K562 (cell line): ENCODE results near the gene DTYMK. TPM values are rescaled to one million over a fixed set of nuclear protein-coding genes. Genes with fewer than 3 reads are reported as not detected.

Experiments used
- ATAC-seq: fragments of 200-7000 bp; cut with Tn5 transposase; 3 replicates; pipeline ENCODE4 v1.9.1; 2020; ENCODE audit warnings: moderate library complexity
- BruUV-seq: library from RNA; stranded (reverse); fragments of 400-500 nt; replicated peaks from 2 replicates; lab custom pipeline; 2021; lab: Mats Ljungman, UMichigan
- CTCF ChIA-PET: fragments of 300-600 bp; formaldehyde crosslinking; extraction: SDS; loops from one replicate; lab custom pipeline; 2021; ENCODE audit warnings: low intra/inter-chr PET ratio; lab: Yijun Ruan, JAX
- POLR2A ChIA-PET: fragments of 300-600, 350-650 bp; sonication (Branson Sonifier 250); formaldehyde crosslinking; extraction: SDS; loops from one replicate; lab custom pipeline; 2021; ENCODE audit warnings: antibody characterized with exemption, inconsistent platforms; lab: Yijun Ruan, JAX
- DNase-seq, 4 experiments: peaks; one replicate each; pipeline versions ENCODE4 v3.0.0 to v3.0.0-alpha.2; 2011 to 2018; ENCODE audit warnings: low spot score in 3 of 4, mixed read lengths in 3 of 4; ENCODE audit errors: extremely low read depth in 1 of 4
- FAIRE-seq: peaks from 2 replicates; lab custom pipeline; 2011; peaks lifted over from hg19 to GRCh38; lab: Jason Lieb, UNC
- H2AFZ ChIP-seq: 2 replicates; pipeline ENCODE4 v1.6.0; 2011; ENCODE audit warnings: low read depth, low read length, control low read depth, inconsistent platforms
- H3K27ac ChIP-seq: fragments of 200-600 bp; 3 replicates; pipeline ENCODE4 v1.8.0; 2011; ENCODE audit warnings: low read depth, mild to moderate bottlenecking, control low read depth, inconsistent platforms, low read length, moderate library complexity, mixed read lengths; ENCODE audit errors: extremely low read depth
- H3K27me3 ChIP-seq, 2 experiments: fragments of 300-600 bp in 1 of 2; 2 replicates in 1 of 2; 3 replicates in 1 of 2; pipeline versions ENCODE4 v1.6.0 to v1.8.0; 2011; ENCODE audit warnings: inconsistent platforms in 2 of 2, low read length in 2 of 2, mild to moderate bottlenecking in 1 of 2, mixed read lengths in 1 of 2, moderate library complexity in 1 of 2; ENCODE audit not compliant: control insufficient read depth in 2 of 2, insufficient read depth in 2 of 2
- H3K36me3 ChIP-seq: fragments of 300-600 bp; 3 replicates; pipeline ENCODE4 v1.8.0; 2011; ENCODE audit warnings: mild to moderate bottlenecking, low read length, inconsistent platforms; ENCODE audit not compliant: control insufficient read depth, insufficient read depth
- H3K4me1 ChIP-seq, 2 experiments: fragments of 200-600 bp in 1 of 2; replicated peaks in 1 of 2; 2 replicates in 1 of 2; 3 replicates in 1 of 2; pipeline versions ENCODE4 v1.5.1 to v1.8.0; 2011; ENCODE audit warnings: inconsistent platforms in 2 of 2, low read length in 2 of 2, mild to moderate bottlenecking in 1 of 2, mixed read lengths in 1 of 2, moderate library complexity in 1 of 2; ENCODE audit not compliant: control insufficient read depth in 2 of 2, insufficient read depth in 2 of 2
- H3K4me2 ChIP-seq: 2 replicates; pipeline ENCODE4 v1.6.1; 2011; ENCODE audit warnings: low read length, control low read depth, inconsistent platforms, mixed read lengths; ENCODE audit not compliant: insufficient read depth
- H3K4me3 ChIP-seq: fragments of 200-600 bp; sonication (generic), shearing (Covaris generic); 2 replicates; pipeline ENCODE4 v1.5.1; 2016; ENCODE audit warnings: control low read depth, inconsistent platforms
- H3K79me2 ChIP-seq: fragments of 200-600 bp; 3 replicates; pipeline ENCODE4 v1.8.0; 2011; ENCODE audit warnings: low read length, inconsistent platforms; ENCODE audit not compliant: control insufficient read depth, insufficient read depth
- H3K9ac ChIP-seq, 2 experiments: 2 replicates each; pipeline versions ENCODE4 v1.6.0 to v1.6.1; 2011; ENCODE audit warnings: low read depth in 2 of 2, low read length in 2 of 2, control low read depth in 1 of 2, inconsistent platforms in 1 of 2, mild to moderate bottlenecking in 1 of 2, mixed read lengths in 1 of 2; ENCODE audit not compliant: insufficient read depth in 1 of 2
- H3K9me1 ChIP-seq: one replicate; pipeline ENCODE4 v1.6.0; 2011; ENCODE audit warnings: inconsistent platforms, mild to moderate bottlenecking, low read length, moderate library complexity; ENCODE audit not compliant: control insufficient read depth, insufficient read depth
- H3K9me3 ChIP-seq: replicated peaks from 2 replicates; pipeline ENCODE4 v1.5.1; 2011; ENCODE audit warnings: low read depth, low read length, inconsistent platforms; ENCODE audit not compliant: control insufficient read depth, insufficient read depth
- H4K20me1 ChIP-seq: replicated peaks from 2 replicates; pipeline ENCODE4 v1.6.1; 2011; ENCODE audit warnings: low read length, inconsistent platforms, mixed read lengths; ENCODE audit not compliant: control insufficient read depth, insufficient read depth
- CBFA2T2 ChIP-seq: fragments of 450-650 bp; conservative IDR thresholded peaks from 2 replicates; pipeline ENCODE4 v1.6.1; 2017; ENCODE audit warnings: mild to moderate bottlenecking
- CBX5 ChIP-seq: IDR thresholded peaks from 2 replicates; pipeline ENCODE4 v1.6.1; 2014; ENCODE audit warnings: low read depth, borderline replicate concordance
- CREB3L1 ChIP-seq: fragments of 450-650 bp; IDR thresholded peaks from 2 replicates; pipeline ENCODE4 v1.6.1; 2014; ENCODE audit warnings: low read depth, mild to moderate bottlenecking, moderate library complexity, borderline replicate concordance
- E2F6 ChIP-seq, 2 experiments: IDR thresholded peaks; 2 replicates each; pipeline ENCODE4 v1.6.1; 2011; ENCODE audit warnings: borderline replicate concordance in 1 of 2, control low read depth in 1 of 2, low read depth in 1 of 2, low read length in 1 of 2, mild to moderate bottlenecking in 1 of 2, mixed read lengths in 1 of 2, moderate library complexity in 1 of 2; ENCODE audit not compliant: insufficient read depth in 1 of 2, insufficient read length in 1 of 2, poor library complexity in 1 of 2, severe bottlenecking in 1 of 2; ENCODE audit errors: extremely low read depth in 1 of 2
- FOXJ3 ChIP-seq: sonication (generic); formaldehyde crosslinking; IDR thresholded peaks from 2 replicates; pipeline ENCODE4 v1.4.0; 2020; ENCODE audit warnings: mild to moderate bottlenecking, missing genetic modification reagents
- HNRNPH1 ChIP-seq: fragments of 200-400 bp; formaldehyde crosslinking; optimal IDR thresholded peaks from 2 replicates; pipeline ENCODE3; 2017; ENCODE audit warnings: low read depth, mild to moderate bottlenecking, low read length, moderate library complexity
- KDM1A ChIP-seq, 2 experiments: fragments of 450-650 bp; IDR thresholded peaks; 2 replicates each; pipeline ENCODE4 v1.6.1; 2016; ENCODE audit warnings: mild to moderate bottlenecking in 2 of 2
- MLLT1 ChIP-seq, 2 experiments: fragments of 450-650 bp; IDR thresholded peaks; 2 replicates each; pipeline ENCODE4 v1.6.1; 2016
- NCOA6 ChIP-seq: fragments of 450-650 bp; IDR thresholded peaks from 2 replicates; pipeline ENCODE4 v1.6.1; 2017; ENCODE audit warnings: mild to moderate bottlenecking
- NFRKB ChIP-seq: fragments of 450-650 bp; IDR thresholded peaks from 2 replicates; pipeline ENCODE4 v1.6.1; 2016; ENCODE audit warnings: low read depth
- NFXL1 ChIP-seq: fragments of 450-650 bp; formaldehyde crosslinking; IDR thresholded peaks from 2 replicates; pipeline ENCODE4 v1.4.0; 2021; ENCODE audit warnings: mild to moderate bottlenecking
- RNF2 ChIP-seq: sonication (generic); IDR thresholded peaks from 2 replicates; pipeline ENCODE4 v1.6.1; 2016
- SMARCA4 ChIP-seq: fragments of 450-650 bp; IDR thresholded peaks from 2 replicates; pipeline ENCODE4 v1.6.1; 2016
- TGIF2 ChIP-seq: sonication (generic); formaldehyde crosslinking; IDR thresholded peaks from 2 replicates; pipeline ENCODE4 v1.8.1; 2022; ENCODE audit warnings: mild to moderate bottlenecking, missing genetic modification reagents, moderate library complexity
- ZC3H4 ChIP-seq: sonication (generic); formaldehyde crosslinking; IDR thresholded peaks from 2 replicates; pipeline ENCODE4 v1.9.0; 2021; ENCODE audit warnings: missing genetic modification reagents, borderline replicate concordance
- ZNF140 ChIP-seq: fragments of 250-450 bp; sonication (Bioruptor Pico); IDR thresholded peaks from 2 replicates; pipeline ENCODE4 v1.8.0; 2021; ENCODE audit warnings: moderate library complexity, mild to moderate bottlenecking, inconsistent platforms
- ZNF347 ChIP-seq: fragments of 450-650 bp; formaldehyde crosslinking; IDR thresholded peaks from 2 replicates; pipeline ENCODE4 v1.4.0; 2020; ENCODE audit warnings: low read depth, mild to moderate bottlenecking, moderate library complexity
- ZNF583 ChIP-seq: fragments of 250-450 bp; sonication (Bioruptor Pico); IDR thresholded peaks from 2 replicates; pipeline ENCODE4 v1.4.0; 2020
- WGBS: fragments of 100-300 bp; shearing (Covaris generic); methylation state at CpG from one replicate; pipeline ENCODE4 v1.1.6; 2016; ENCODE audit warnings: low coverage, mixed read lengths; ENCODE audit not compliant: insufficient coverage; ENCODE audit errors: missing lambda C conversion rate; 5-methylcytosine and 5-hydroxymethylcytosine counted together
- in situ Hi-C: fragments of 300-500 bp; cut with MboI; formaldehyde crosslinking; loops from 4 replicates; pipeline ENCODE4 v1.15.0; 2018; ENCODE audit warnings: inconsistent platforms, mixed read lengths
- intact Hi-C: fragments of 100-400 bp; cut with micrococcal nuclease; formaldehyde crosslinking; loops from 2 replicates; pipeline ENCODE4 v1.14.2; 2022
- polyA plus RNA-seq, 8 experiments: library from polyadenylated mRNA; depleted of rRNA in 4 of 8; stranded (reverse) in 5 of 8; unstranded in 3 of 8; fragments of >200 nt; fragmentation: Nextera tagmentation in 2 of 8; fragmentation: Illumina TruSeq in 1 of 8; extraction: Ambion mirVana in 2 of 8; extraction: Trizol in 1 of 8; gene quantifications; 2 replicates each; pipeline versions ENCODE4 v1.2.1 to v1.2.3, GENCODE V29; 2011 to 2014; ENCODE audit warnings: inconsistent platforms in 1 of 8, missing spikeins in 1 of 8
- total RNA-seq, 7 experiments: library from RNA; depleted of rRNA in 6 of 7; stranded (reverse); fragments of >200 nt in 6 of 7; fragmentation: Illumina TruSeq in 2 of 7; extraction: Trizol in 2 of 7; gene quantifications; 2 replicates each; pipeline versions ENCODE4 v1.2.1 to v1.2.3, GENCODE V29; 2011 to 2021; ENCODE audit warnings: low replicate concordance in 1 of 7
- TF ChIP-seq, protein P1 (sequence below): fragments of 250-450 bp; sonication (Bioruptor Pico); IDR thresholded peaks from 2 replicates; pipeline ENCODE4 v1.5.0; 2021

Gene DTYMK
- total and polyA plus RNA-seq, 9 of the 15 experiments (the other 6 are each of a cell fraction or from before 2014, with no cell fraction given): 8.2 to 85.0 (median 47.9) TPM

DNA sequence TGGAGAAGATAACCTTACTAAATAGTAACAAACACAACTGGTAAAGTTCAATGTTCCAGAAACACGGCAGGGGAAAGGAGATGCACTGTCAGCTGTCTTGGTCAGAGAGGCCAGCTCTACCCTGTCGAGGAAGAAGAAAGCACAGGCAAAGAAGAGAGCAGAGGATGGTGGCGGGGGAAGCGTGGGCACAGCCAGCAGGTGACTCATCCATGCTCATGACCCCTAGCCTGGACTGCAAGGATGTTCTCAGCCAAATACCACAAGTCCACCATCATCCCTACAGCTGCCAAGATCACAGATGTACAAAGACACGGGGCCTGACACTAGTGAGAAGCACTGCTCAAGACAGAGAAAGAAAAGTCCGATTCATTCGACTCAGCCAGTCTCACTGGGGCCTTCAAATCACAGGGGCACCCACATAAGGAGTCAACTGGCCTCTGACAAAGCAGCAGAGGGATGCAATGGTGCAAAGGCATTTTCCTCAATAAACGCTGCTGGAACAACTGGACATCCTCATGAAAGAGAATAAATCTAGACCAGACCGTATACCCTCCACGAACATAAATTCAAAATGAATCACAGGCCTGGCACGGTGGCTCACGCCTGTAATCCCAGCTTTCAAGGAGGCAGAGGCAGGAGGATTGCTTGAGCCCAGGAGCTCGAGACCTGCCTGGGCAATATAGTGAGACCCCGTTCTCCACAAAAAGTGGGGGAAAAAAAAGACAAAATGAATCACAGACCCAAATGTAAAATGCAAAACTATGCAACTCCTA, 5.6 kb downstream of the DTYMK start:
- in situ Hi-C loops (no loop called here), intact Hi-C loops (no loop called here)
- POLR2A ChIA-PET: interaction anchor here (0.6 kb wide), 1 partner anchor 187 kb away, joined by 4 read pairs; no protein-coding TSS in a partner anchor
- Histone ChIP-seq H3K9me1 (no peaks in the 10 kb centered on the region), H3K4me1 (peaks cover 4 to 11% of the 10 kb centered on the region in 2 experiments; a peak in 4 of 5 replicates), H2AFZ (no peak overlapping the region), H3K4me3 (no peak overlapping the region), H3K79me2 (peaks cover 24% of the 10 kb centered on the region), H3K36me3 (peaks cover 92% of the 10 kb centered on the region), H4K20me1 (no peaks in the 10 kb centered on the region), H3K4me2 (no peak overlapping the region), H3K27me3 (no peaks in the 10 kb centered on the region), H3K9me3 (no peaks in the 10 kb centered on the region), H3K9ac (no peak overlapping the region), H3K27ac (no peak overlapping the region)
- CTCF ChIA-PET: no interaction called here
- DNase-seq: no peak
- 96% methylated on average over 12 of the region's 14 CpGs for WGBS
- no peak for FAIRE-seq
- no peak for ATAC-seq
- no TSS peak for BruUV-seq
- TF ChIP-seq SMARCA4 (no peak), CBX5 (no peak), ZNF347 (CRISPR knock-in tag) (no peak), CREB3L1 (no peak), RNF2 (no peak), FOXJ3 (CRISPR knock-in tag) (no peak), NCOA6 (no peak), MLLT1 (IDR thresholded peaks at IDR 0.05) (no peak), NFXL1 (CRISPR knock-in tag) (no peak), ZNF140 (no peak), NFRKB (no peak), ZNF583 (no peak), ZC3H4 (CRISPR knock-in tag) (no peak), TGIF2 (CRISPR knock-in tag) (no peak), CBFA2T2 (no peak), E2F6 (IDR thresholded peaks at IDR 0.05; ENCODE audit: borderline replicate concordance in 1 of 2, extremely low read depth in 1 of 2, insufficient read depth in 1 of 2, insufficient read length in 1 of 2, low read depth in 1 of 2, low read length in 1 of 2, poor library complexity in 1 of 2, severe bottlenecking in 1 of 2) (no peak), HNRNPH1 (no peak), KDM1A (IDR thresholded peaks at IDR 0.05) (no peak)
- TF ChIP-seq, protein P1, sequence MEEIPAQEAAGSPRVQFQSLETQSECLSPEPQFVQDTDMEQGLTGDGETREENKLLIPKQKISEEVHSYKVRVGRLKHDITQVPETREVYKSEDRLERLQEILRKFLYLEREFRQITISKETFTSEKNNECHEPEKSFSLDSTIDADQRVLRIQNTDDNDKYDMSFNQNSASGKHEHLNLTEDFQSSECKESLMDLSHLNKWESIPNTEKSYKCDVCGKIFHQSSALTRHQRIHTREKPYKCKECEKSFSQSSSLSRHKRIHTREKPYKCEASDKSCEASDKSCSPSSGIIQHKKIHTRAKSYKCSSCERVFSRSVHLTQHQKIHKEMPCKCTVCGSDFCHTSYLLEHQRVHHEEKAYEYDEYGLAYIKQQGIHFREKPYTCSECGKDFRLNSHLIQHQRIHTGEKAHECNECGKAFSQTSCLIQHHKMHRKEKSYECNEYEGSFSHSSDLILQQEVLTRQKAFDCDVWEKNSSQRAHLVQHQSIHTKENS (CRISPR knock-in tag): no peak
